Activated CD8-positive, alpha-beta T cell treated with anti-CD3 and anti-CD28 coated beads, Interleukin-2, amount 10 ng/mL, durations not matched to agents 7 days and 5 days (primary cell): ENCODE data around the gene PLXNC1. TPM values are rescaled to one million over a fixed set of nuclear protein-coding genes. Genes with fewer than 3 reads are reported as not detected.

Source experiments
- ATAC-seq: fragments of 150-1000 bp; cut with Tn5 transposase; one replicate; pipeline ENCODE4 v1.10.0; 2021; ENCODE audit warnings: moderate library complexity
- CTCF ChIA-PET: fragments of 350-600 bp; sonication (Branson Sonifier 250); formaldehyde crosslinking; loops from one replicate; lab custom pipeline; 2021; ENCODE audit warnings: antibody characterized with exemption; lab: Charles Lee
- POLR2A ChIA-PET: fragments of 350-600 bp; sonication (Branson Sonifier 250); formaldehyde crosslinking; loops from one replicate; lab custom pipeline; 2021; ENCODE audit warnings: antibody characterized with exemption; lab: Charles Lee
- DNase-seq: peaks from one replicate; pipeline ENCODE4 v3.0.0-alpha.2; 2020
- H3K27ac Mint-ChIP-seq: one replicate; pipeline ENCODE4 v1.8.0; 2021; ENCODE audit warnings: mild to moderate bottlenecking, mixed read lengths
- H3K27me3 Mint-ChIP-seq: one replicate; pipeline ENCODE4 v1.8.0; 2021; ENCODE audit warnings: low read depth, mixed read lengths
- H3K36me3 Mint-ChIP-seq: one replicate; pipeline ENCODE4 v1.8.0; 2021; ENCODE audit warnings: low read depth, mixed read lengths
- H3K4me1 Mint-ChIP-seq: one replicate; pipeline ENCODE4 v1.8.0; 2021; ENCODE audit warnings: low read depth, mixed read lengths
- H3K4me3 Mint-ChIP-seq: one replicate; pipeline ENCODE4 v1.8.0; 2021; ENCODE audit warnings: mild to moderate bottlenecking, mixed read lengths
- H3K9me3 Mint-ChIP-seq: one replicate; pipeline ENCODE4 v1.8.0; 2022; ENCODE audit warnings: mixed read lengths; ENCODE audit not compliant: insufficient read depth
- total RNA-seq, 2 experiments: library from RNA; stranded (reverse); gene quantifications; one replicate each; pipeline ENCODE4 v1.2.3, GENCODE V29; 2021

Gene PLXNC1
- total RNA-seq, 2 experiments from 2014 or later, result 43.8 to 45.6 TPM

DNA sequence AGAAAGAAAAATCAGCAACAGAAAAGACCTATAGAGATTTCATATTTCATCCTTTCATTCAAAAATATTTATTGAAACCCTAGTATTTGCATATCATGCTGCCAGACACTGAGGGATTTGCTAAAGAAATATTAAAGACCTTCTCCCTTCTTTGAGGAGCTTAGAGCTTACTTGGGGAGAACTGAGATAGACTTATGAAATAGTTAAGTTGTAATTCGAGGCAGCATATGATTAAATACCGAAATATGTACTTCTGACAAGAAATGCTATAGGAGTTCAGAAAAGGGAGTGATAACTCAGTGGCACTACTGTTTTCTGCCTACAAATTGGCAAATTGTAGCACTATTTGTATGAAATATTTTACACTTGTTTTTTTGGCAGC, 59.1 kb downstream of the PLXNC1 start:
- ChIA-PET POLR2A (interaction anchor here (0.6 to 1.8 kb wide), 6 partner anchors 14 to 785 kb away, joined by 3 to 18 read pairs (median 4); partner anchors contain the start of gene PLXNC1), CTCF (interaction anchor here (1.1 to 4.7 kb wide), 4 partner anchors 12 to 62 kb away, joined by 3 to 29 read pairs (median 4); partner anchors contain the start of gene PLXNC1)
- Mint-ChIP-seq H3K9me3 (no peaks in the 10 kb centered on the region), H3K27me3 (no peaks in the 10 kb centered on the region), H3K4me3 (peak overlapping the region; percentile 77), H3K27ac (peak overlapping the region; percentile 97), H3K36me3 (peaks cover 58% of the 10 kb centered on the region), H3K4me1 (peaks cover 73% of the 10 kb centered on the region)
- ATAC-seq (no peak), DNase-seq (no peak)

DNA sequence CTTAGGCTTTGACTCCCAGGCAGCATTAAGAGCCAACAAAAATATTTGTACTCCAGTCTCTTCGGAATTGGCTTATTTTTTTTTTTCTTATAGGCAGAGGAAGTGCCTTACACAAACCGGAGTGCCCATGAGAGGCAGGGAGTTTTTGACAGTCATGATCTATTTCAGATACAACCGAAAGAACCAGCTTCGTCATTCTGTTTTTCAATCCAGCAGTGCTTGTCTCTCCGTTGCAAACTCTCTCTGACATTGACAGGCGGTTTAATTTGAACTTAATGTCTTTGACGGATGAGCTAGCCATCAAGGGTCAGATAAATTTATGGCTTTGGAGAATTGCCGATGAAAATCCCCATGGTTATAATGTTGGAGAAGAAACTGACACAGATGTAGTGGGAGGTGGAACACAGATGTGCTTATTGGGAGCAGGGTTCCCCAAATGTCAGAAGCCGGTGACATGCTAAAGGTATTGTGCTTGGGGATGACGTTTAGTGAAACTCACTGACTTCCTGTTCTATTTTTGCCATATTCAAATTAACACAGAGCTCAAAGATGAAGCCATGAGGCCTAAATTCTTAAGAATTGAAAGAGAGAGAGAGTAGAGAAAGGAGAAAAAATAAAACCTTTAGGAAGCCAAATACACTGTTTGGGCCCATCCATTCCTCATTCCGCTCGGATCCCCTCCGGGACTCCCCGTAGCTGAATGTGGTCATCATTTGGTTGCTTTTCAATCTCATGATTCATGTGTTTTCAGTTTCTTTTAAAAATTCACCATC, 59.7 kb downstream of the PLXNC1 start:
- ChIA-PET POLR2A (interaction anchor here (0.6 to 1.8 kb wide), 13 partner anchors 9 to 786 kb away, joined by 3 to 18 read pairs (median 3); partner anchors contain the start of gene PLXNC1), CTCF (interaction anchor here (0.7 to 4.7 kb wide), 13 partner anchors 9 to 119 kb away, joined by 3 to 29 read pairs (median 4); partner anchors contain the start of gene PLXNC1)
- no peaks in the 10 kb centered on the region for H3K27me3 Mint-ChIP-seq
- peak overlapping the region; percentile 77 for H3K4me3 Mint-ChIP-seq
- peaks cover 56% of the 10 kb centered on the region for H3K36me3 Mint-ChIP-seq
- H3K9me3 Mint-ChIP-seq, result no peaks in the 10 kb centered on the region
- ATAC-seq, result peak; percentile 77
- peaks cover 69% of the 10 kb centered on the region for H3K4me1 Mint-ChIP-seq
- peak; percentile 51 for DNase-seq
- peak overlapping the region; percentile 97 for H3K27ac Mint-ChIP-seq

GRCh38 chr12:94208622-94208966, 60.2 kb downstream of the PLXNC1 start:
- peaks cover 67% of the 10 kb centered on the region for H3K4me1 Mint-ChIP-seq

DNA sequence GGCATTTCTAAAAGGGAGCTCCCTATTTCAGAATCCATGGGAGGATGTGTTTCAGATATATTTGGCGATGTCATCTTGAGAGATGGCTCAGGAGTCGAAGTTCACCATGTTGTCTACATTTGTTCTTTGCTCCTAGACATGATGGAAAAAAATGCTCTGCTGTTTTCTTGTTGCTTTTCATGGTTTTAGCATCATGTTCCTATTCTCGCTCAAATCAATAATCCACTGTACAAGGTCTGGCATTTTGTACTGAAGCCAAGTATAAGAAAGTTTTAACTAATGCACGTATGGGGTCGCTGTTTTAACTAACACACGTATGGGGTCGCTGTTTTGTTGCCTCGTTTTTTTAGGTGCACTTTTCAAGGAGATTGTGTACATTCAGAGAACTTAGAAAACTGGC, 60.9 kb downstream of the PLXNC1 start:
- H3K4me1 Mint-ChIP-seq, result peaks cover 61% of the 10 kb centered on the region
- no peak overlapping the region for H3K4me3 Mint-ChIP-seq
- no peak for DNase-seq
- peaks cover 54% of the 10 kb centered on the region for H3K36me3 Mint-ChIP-seq
- ATAC-seq, result no peak
- no peaks in the 10 kb centered on the region for H3K27me3 Mint-ChIP-seq
- ChIA-PET POLR2A (interaction anchor here (0.9 to 1.5 kb wide), 6 partner anchors 15 to 251 kb away, joined by 3 to 4 read pairs (median 4); no protein-coding TSS in a partner anchor), CTCF (interaction anchor here (1.2 to 4.7 kb wide), 8 partner anchors 8 to 60 kb away, joined by 4 to 29 read pairs (median 5); partner anchors contain the start of gene PLXNC1)
- H3K9me3 Mint-ChIP-seq, result no peaks in the 10 kb centered on the region
- H3K27ac Mint-ChIP-seq, result peak overlapping the region; percentile 68

More at GRCh38 chr12:94208622-94208966, 60.2 kb downstream of the PLXNC1 start:
- no peaks in the 10 kb centered on the region for H3K27me3 Mint-ChIP-seq
- DNase-seq (peak; percentile 35), ATAC-seq (peak; percentile 22)
- peak overlapping the region; percentile 97 for H3K27ac Mint-ChIP-seq
- H3K9me3 Mint-ChIP-seq, result no peaks in the 10 kb centered on the region
- peak overlapping the region; percentile 77 for H3K4me3 Mint-ChIP-seq
- ChIA-PET POLR2A (interaction anchor here (0.8 to 1.8 kb wide), 12 partner anchors 10 to 252 kb away, joined by 3 to 18 read pairs (median 4); partner anchors contain the start of gene PLXNC1), CTCF (interaction anchor here (0.7 to 4.7 kb wide), 13 partner anchors 9 to 119 kb away, joined by 3 to 29 read pairs (median 4); partner anchors contain the start of gene PLXNC1)
- H3K36me3 Mint-ChIP-seq, result peaks cover 59% of the 10 kb centered on the region

GRCh38 chr12:94211021-94211420, 62.6 kb downstream of the PLXNC1 start:
- no peak overlapping the region for H3K4me3 Mint-ChIP-seq
- no peaks in the 10 kb centered on the region for H3K27me3 Mint-ChIP-seq
- no peak for ATAC-seq
- DNase-seq, result no peak
- no peak overlapping the region for H3K27ac Mint-ChIP-seq
- H3K9me3 Mint-ChIP-seq, result no peaks in the 10 kb centered on the region
- H3K4me1 Mint-ChIP-seq, result peaks cover 45% of the 10 kb centered on the region
- POLR2A ChIA-PET, result no interaction called here
- CTCF ChIA-PET, result interaction anchor here (1.3 to 2.2 kb wide), 2 partner anchors 62 to 76 kb away, joined by 4 to 6 read pairs; partner anchors contain the start of gene PLXNC1
- H3K36me3 Mint-ChIP-seq, result peaks cover 45% of the 10 kb centered on the region

GRCh38 chr12:94218233-94218632, 69.9 kb downstream of the PLXNC1 start:
- ChIA-PET POLR2A (no interaction called here), CTCF (no interaction called here)
- no peaks in the 10 kb centered on the region for H3K9me3 Mint-ChIP-seq

GRCh38 chr12:94219622-94220302, 71.4 kb downstream of the PLXNC1 start:
- Mint-ChIP-seq H3K9me3 (no peaks in the 10 kb centered on the region), H3K4me1 (no peaks in the 10 kb centered on the region), H3K4me3 (no peak overlapping the region), H3K36me3 (peaks cover 43% of the 10 kb centered on the region), H3K27me3 (no peaks in the 10 kb centered on the region), H3K27ac (no peak overlapping the region)
- ChIA-PET POLR2A (no interaction called here), CTCF (interaction anchor here (0.5 to 1.5 kb wide), 3 partner anchors 11 to 96 kb away, joined by 3 to 5 read pairs (median 3); no protein-coding TSS in a partner anchor)
- no peak for ATAC-seq
- no peak for DNase-seq

More at GRCh38 chr12:94218233-94218632, 69.9 kb downstream of the PLXNC1 start:
- peaks cover 2% of the 10 kb centered on the region for H3K4me1 Mint-ChIP-seq
- H3K36me3 Mint-ChIP-seq, result peaks cover 36% of the 10 kb centered on the region
- no peak for ATAC-seq
- H3K27me3 Mint-ChIP-seq, result no peaks in the 10 kb centered on the region
- H3K4me3 Mint-ChIP-seq, result no peak overlapping the region
- H3K27ac Mint-ChIP-seq, result no peak overlapping the region
- DNase-seq, result no peak

GRCh38 chr12:94220804-94221203, 72.4 kb downstream of the PLXNC1 start:
- H3K4me3 Mint-ChIP-seq, result no peak overlapping the region
- CTCF ChIA-PET, result no interaction called here
- peak overlapping the region; percentile 53 for H3K27ac Mint-ChIP-seq
- H3K36me3 Mint-ChIP-seq, result peaks cover 51% of the 10 kb centered on the region
- POLR2A ChIA-PET, result interaction anchor here (1.3 kb wide), 1 partner anchor 13 kb away, joined by 4 read pairs; no protein-coding TSS in a partner anchor
- no peak for DNase-seq
- no peaks in the 10 kb centered on the region for H3K9me3 Mint-ChIP-seq
- no peak for ATAC-seq
- H3K27me3 Mint-ChIP-seq, result no peaks in the 10 kb centered on the region
- H3K4me1 Mint-ChIP-seq, result no peaks in the 10 kb centered on the region

DNA sequence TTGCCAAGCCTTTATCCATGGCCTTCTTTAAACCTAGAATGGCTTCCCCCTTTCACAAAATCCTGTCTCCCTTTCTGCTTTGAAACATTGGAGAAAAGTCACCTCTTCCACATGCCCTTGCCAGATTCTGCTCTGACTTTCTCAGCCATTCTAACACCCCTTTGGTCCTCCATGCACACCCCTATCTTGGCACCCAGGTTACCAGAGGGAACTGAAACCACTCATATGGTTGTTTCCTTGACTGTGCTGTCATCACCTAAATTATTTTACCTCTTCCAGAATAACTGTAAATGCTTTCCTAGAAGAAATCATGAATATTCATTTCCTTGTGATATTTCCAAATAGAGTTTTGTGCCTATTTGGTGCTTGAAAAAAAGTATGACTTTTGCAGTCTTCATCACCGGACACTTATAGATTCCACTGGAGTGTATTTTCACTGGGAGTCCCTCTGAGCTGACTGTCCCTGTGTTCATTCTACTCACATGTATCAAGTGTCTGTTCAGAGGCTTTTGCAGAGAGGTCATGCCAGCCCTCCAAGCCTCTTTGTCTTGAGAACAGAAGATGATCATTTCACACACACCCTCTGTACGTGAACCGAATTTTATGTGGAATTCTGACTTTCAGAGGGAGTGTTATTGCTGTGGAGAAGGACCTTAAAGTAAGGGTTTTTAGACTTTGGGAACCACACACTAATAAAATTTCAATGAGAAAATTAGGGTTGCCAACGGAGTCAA, 74.1 kb downstream of the PLXNC1 start:
- Mint-ChIP-seq H3K27me3 (no peaks in the 10 kb centered on the region), H3K36me3 (peaks cover 67% of the 10 kb centered on the region), H3K9me3 (no peaks in the 10 kb centered on the region), H3K4me1 (no peaks in the 10 kb centered on the region), H3K4me3 (no peak overlapping the region), H3K27ac (no peak overlapping the region)
- CTCF ChIA-PET, result no interaction called here
- DNase-seq, result no peak
- POLR2A ChIA-PET, result no interaction called here
- ATAC-seq, result no peak

GRCh38 chr12:94223842-94224241, 75.5 kb downstream of the PLXNC1 start:
- Mint-ChIP-seq H3K27me3 (no peaks in the 10 kb centered on the region), H3K4me3 (no peak overlapping the region), H3K27ac (no peak overlapping the region), H3K9me3 (no peaks in the 10 kb centered on the region), H3K4me1 (no peaks in the 10 kb centered on the region), H3K36me3 (peaks cover 80% of the 10 kb centered on the region)
- CTCF ChIA-PET, result interaction anchor here (1.4 kb wide), 1 partner anchor 66 kb away, joined by 3 read pairs; no protein-coding TSS in a partner anchor
- DNase-seq (no peak), ATAC-seq (no peak)
- POLR2A ChIA-PET, result interaction anchor here (1.2 kb wide), 1 partner anchor 15 kb away, joined by 3 read pairs; no protein-coding TSS in a partner anchor

DNA sequence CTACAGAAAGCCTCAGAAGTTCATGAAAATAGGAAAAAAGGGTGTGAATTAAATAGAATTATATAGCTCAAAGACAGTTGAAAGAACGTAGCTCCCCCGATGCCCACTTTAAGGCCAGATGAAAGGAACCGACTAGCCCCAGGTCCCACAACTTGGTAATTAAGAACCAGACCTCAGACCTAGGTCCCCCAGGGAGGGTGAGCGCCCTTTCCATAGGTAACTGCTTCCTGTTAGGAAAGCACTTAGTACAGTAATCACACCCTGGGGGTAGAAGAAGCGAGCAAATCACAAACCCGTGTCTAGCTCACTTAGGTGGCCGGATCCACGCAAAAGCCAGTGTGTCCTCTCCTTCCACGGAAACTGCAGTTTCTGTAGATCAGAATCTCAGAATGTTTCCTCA, 77.1 kb downstream of the PLXNC1 start:
- Mint-ChIP-seq H3K36me3 (peaks cover 84% of the 10 kb centered on the region), H3K27ac (no peak overlapping the region), H3K4me1 (peaks cover 13% of the 10 kb centered on the region), H3K27me3 (no peaks in the 10 kb centered on the region), H3K9me3 (no peaks in the 10 kb centered on the region), H3K4me3 (no peak overlapping the region)
- ATAC-seq, result no peak
- no peak for DNase-seq
- CTCF ChIA-PET, result interaction anchor here (1.0 kb wide), 1 partner anchor 17 kb away, joined by 3 read pairs; no protein-coding TSS in a partner anchor
- POLR2A ChIA-PET, result no interaction called here
